ENCODE measurements around the gene PIMREG. TPM values are rescaled to one million over a fixed set of nuclear protein-coding genes. Genes with fewer than 3 reads are reported as not detected.

PIMREG gene
- total and polyA plus RNA-seq, 2 donors: 1.8 to 15.1 TPM

DNA sequence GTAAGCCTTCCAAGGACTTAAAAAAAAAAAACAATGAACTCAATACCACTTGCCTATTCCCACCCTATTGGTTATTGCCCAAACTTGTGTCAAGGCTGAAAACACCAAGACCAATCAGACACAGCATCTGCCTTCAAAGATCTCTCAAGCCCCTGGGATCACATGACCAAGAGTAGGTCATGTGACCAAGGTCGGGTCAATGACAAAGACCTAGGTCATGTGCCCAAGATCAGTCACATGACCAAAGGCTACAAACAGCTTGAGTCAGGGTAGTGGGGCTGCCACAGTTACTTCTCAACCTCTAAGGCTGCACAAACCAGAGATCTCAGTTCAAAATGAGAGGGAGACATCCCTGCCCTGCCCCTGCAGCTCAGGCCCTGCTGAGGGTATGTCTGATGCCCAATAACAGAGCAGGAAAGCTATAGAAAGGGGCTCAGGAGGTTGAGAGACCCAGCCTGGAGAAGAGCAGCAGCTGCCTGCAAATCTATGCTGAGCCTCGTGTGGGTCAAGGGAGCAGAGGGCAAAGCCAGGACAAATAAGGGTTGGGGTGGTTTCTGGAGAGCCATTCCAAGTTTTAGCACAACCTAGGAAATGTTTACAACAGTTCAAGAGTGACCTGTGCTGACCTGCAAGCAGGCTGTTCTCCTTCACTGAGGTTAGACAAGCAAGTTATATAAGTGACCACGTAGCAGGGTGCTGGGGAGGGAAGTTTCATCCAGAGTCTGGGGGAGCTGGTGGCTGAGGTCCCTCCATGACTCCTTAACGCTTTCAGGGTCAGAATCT lies 48.8 kb downstream of the PIMREG start:
- no peaks in the 10 kb centered on the region for H3K9me3 ChIP-seq (ENCODE audit: control insufficient read depth in 2 of 2, insufficient read depth in 1 of 2, low read length in 1 of 2)
- H3K4me3 ChIP-seq (ENCODE audit: low read length in 2 of 2): no peak overlapping the region
- H3K27ac ChIP-seq (ENCODE audit: low read depth in 1 of 2, low read length in 1 of 2): no peak overlapping the region
- H3K4me1 ChIP-seq (ENCODE audit: control insufficient read depth in 2 of 2, insufficient read depth in 2 of 2, low read length in 2 of 2): peaks cover 0 to 20% of the 10 kb centered on the region in 2 donors
- 89% methylated on average over 4 of the region's 4 CpGs for WGBS
- no peak for DNase-seq (ENCODE audit: low read depth in 6 of 9, low spot score in 9 of 9)
- peaks cover 0 to 20% of the 10 kb centered on the region in 2 donors for H3K27me3 ChIP-seq (ENCODE audit: control insufficient read depth in 2 of 2, insufficient read depth in 1 of 2, low read length in 1 of 2)
- no peaks in the 10 kb centered on the region for H3K36me3 ChIP-seq (ENCODE audit: control insufficient read depth in 2 of 2, insufficient read depth in 2 of 2, low read length in 1 of 2)

DNA sequence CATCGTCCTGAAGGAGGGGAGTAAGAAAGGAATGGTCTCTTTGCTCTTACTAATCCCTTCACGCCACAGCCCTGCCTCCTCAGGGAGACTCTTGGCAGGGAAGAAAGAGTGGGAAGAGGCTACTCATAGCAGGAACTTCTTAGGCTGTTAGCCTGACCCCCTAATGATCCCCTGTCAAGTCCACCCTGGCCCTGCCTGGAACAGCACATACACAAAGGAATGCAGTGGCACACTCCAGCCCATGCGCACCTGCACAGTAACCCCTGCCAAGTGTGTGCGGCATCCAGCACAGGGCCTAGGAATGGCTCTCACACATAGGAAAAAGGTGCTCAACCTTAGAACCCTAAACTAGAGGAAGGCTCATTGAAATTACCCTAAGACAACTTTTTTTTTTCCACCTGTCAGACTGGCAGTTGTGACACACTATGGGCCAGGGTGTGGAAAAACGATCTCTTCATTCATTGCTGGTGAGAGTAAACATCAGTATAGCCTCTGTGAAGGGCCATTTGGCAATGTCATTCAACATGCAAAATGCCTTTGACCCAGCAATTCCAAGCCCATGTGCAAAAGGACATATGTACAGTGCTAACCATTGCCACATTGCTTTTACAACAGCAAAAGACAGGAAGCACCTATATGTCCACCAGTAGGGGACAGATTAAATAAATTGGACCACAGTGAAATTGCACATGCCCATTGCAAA lies 50.1 kb downstream of the PIMREG start:
- no peaks in the 10 kb centered on the region for H3K36me3 ChIP-seq (ENCODE audit: control insufficient read depth in 2 of 2, insufficient read depth in 2 of 2, low read length in 1 of 2)
- H3K9me3 ChIP-seq (ENCODE audit: control insufficient read depth in 2 of 2, insufficient read depth in 1 of 2, low read length in 1 of 2): no peaks in the 10 kb centered on the region
- no peak for DNase-seq (ENCODE audit: low read depth in 6 of 9, low spot score in 9 of 9)
- no peak overlapping the region for H3K4me3 ChIP-seq (ENCODE audit: low read length in 2 of 2)
- peaks cover 0 to 20% of the 10 kb centered on the region in 2 donors for H3K4me1 ChIP-seq (ENCODE audit: control insufficient read depth in 2 of 2, insufficient read depth in 2 of 2, low read length in 2 of 2)
- H3K27ac ChIP-seq (ENCODE audit: low read depth in 1 of 2, low read length in 1 of 2): no peak overlapping the region
- 93% methylated on average over 5 of the region's 5 CpGs for WGBS
- peaks cover 0 to 20% of the 10 kb centered on the region in 2 donors for H3K27me3 ChIP-seq (ENCODE audit: control insufficient read depth in 2 of 2, insufficient read depth in 1 of 2, low read length in 1 of 2)

DNA sequence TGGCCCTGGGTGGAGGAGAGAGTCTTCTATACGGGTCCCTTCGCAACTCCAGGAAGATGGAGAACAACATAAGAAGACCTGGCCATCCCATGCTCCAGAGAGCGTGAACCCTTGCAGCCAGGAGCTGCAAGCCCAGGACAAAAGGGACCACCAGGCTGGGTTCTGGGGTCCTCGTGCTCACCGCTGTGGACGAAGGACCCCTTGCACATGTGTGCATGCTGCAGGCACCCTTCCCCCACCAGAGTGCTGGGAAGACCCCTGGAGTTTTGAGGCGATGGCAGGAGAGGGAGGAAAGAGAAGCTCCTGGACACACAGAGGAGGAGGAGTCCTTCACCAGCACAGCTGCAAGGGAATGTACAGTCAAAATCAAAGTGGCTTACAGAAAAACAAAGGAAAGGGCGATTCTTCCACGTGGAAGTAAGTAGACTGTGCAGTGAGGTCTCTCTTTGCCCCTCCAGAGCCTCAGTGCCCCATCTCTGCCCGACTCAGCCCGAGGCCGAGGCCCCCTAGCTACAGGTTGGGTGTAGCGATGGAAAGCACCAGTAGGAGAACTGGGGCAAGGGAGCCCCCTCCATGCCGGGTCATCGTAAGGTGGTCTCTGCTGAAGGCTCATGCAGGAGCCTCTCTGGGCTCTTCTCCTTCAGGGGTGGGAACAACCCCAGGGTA lies 51.3 kb downstream of the PIMREG start:
- Histone ChIP-seq H3K27ac (ENCODE audit: low read depth in 1 of 2, low read length in 1 of 2) (no peak overlapping the region), H3K27me3 (ENCODE audit: control insufficient read depth in 2 of 2, insufficient read depth in 1 of 2, low read length in 1 of 2) (peaks cover 0 to 20% of the 10 kb centered on the region in 2 donors), H3K36me3 (ENCODE audit: control insufficient read depth in 2 of 2, insufficient read depth in 2 of 2, low read length in 1 of 2) (no peaks in the 10 kb centered on the region), H3K4me3 (ENCODE audit: low read length in 2 of 2) (no peak overlapping the region), H3K4me1 (ENCODE audit: control insufficient read depth in 2 of 2, insufficient read depth in 2 of 2, low read length in 2 of 2) (peaks cover 0 to 20% of the 10 kb centered on the region in 2 donors), H3K9me3 (ENCODE audit: control insufficient read depth in 2 of 2, insufficient read depth in 1 of 2, low read length in 1 of 2) (no peaks in the 10 kb centered on the region)
- DNase-seq (ENCODE audit: low read depth in 6 of 9, low spot score in 9 of 9): peak in 1 of 9 donors; percentile 0
- WGBS: 59% methylated on average over 15 of the region's 15 CpGs

DNA sequence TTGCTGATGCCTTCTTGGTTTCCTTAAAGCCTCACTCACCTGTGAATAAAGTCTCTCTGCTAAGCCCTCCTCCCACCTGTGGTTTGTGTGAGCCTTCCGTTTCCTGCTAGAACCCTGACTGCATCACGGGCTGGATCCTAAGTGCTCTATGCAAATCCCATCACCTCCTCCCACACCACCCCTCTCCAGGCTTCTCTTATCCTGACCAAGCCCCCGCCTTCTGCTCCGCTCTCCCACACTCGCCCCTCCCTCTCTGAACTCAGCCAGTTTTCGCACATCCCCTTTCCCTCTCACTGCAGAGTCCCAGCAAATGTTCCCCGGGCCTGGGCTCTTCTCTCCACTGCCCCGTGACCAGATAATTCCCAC lies 51.8 kb downstream of the PIMREG start:
- peak in 5 of 9 donors; percentile 10 to 54 (median 28) for DNase-seq (ENCODE audit: low read depth in 6 of 9, low spot score in 9 of 9)
- no peaks in the 10 kb centered on the region for H3K36me3 ChIP-seq (ENCODE audit: control insufficient read depth in 2 of 2, insufficient read depth in 2 of 2, low read length in 1 of 2)
- peaks cover 0 to 20% of the 10 kb centered on the region in 2 donors for H3K4me1 ChIP-seq (ENCODE audit: control insufficient read depth in 2 of 2, insufficient read depth in 2 of 2, low read length in 2 of 2)
- H3K4me3 ChIP-seq (ENCODE audit: low read length in 2 of 2): no peak overlapping the region
- H3K9me3 ChIP-seq (ENCODE audit: control insufficient read depth in 2 of 2, insufficient read depth in 1 of 2, low read length in 1 of 2): no peaks in the 10 kb centered on the region
- H3K27ac ChIP-seq (ENCODE audit: low read depth in 1 of 2, low read length in 1 of 2): no peak overlapping the region
- 5% methylated on average over 8 of the region's 8 CpGs for WGBS
- peaks cover 0 to 20% of the 10 kb centered on the region in 2 donors for H3K27me3 ChIP-seq (ENCODE audit: control insufficient read depth in 2 of 2, insufficient read depth in 1 of 2, low read length in 1 of 2)

DNA sequence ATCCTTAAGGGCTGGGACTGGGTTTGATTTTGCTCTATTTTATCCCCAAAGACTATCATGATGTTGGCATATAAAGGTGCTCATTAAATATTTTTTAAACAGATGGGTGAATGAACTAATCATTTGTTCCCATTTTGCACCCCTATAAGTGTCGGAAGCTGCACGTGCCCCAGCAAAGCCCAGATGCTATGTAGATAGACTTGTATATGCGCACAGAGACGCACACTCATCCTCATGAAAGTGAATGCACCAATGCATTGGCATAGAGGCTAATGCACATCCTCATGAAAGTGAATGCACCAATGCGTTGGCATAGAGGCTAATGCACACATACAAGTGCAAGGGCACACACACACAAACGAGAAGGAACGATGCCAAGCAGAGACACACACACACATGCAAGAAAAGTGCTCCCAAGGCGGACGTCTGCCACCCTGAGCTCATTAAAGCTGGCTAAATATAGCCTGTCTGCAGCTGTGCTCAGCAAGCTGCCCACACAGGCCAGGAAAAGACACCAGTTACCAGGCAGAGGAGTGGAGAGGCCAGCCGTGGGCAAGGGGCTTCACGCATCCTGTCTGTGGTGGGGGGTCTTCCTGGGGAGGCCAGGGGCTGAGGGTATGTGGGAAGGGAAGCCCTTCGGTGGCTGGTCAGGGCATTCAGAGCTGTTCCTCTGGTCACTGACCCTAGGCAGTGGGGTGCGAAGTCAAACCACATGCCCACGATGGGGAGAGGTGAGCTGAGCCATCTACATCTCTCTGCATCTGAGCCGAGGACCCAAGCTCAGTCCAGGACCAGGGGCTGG lies 52.6 kb downstream of the PIMREG start:
- Histone ChIP-seq H3K27ac (ENCODE audit: low read depth in 1 of 2, low read length in 1 of 2) (no peak overlapping the region), H3K4me3 (ENCODE audit: low read length in 2 of 2) (no peak overlapping the region), H3K27me3 (ENCODE audit: control insufficient read depth in 2 of 2, insufficient read depth in 1 of 2, low read length in 1 of 2) (peaks cover 0 to 20% of the 10 kb centered on the region in 2 donors), H3K36me3 (ENCODE audit: control insufficient read depth in 2 of 2, insufficient read depth in 2 of 2, low read length in 1 of 2) (no peaks in the 10 kb centered on the region), H3K9me3 (ENCODE audit: control insufficient read depth in 2 of 2, insufficient read depth in 1 of 2, low read length in 1 of 2) (no peaks in the 10 kb centered on the region), H3K4me1 (ENCODE audit: control insufficient read depth in 2 of 2, insufficient read depth in 2 of 2, low read length in 2 of 2) (peaks cover 0 to 20% of the 10 kb centered on the region in 2 donors)
- 24% methylated on average over 15 of the region's 15 CpGs for WGBS
- no peak for DNase-seq (ENCODE audit: low read depth in 6 of 9, low spot score in 9 of 9)

DNA sequence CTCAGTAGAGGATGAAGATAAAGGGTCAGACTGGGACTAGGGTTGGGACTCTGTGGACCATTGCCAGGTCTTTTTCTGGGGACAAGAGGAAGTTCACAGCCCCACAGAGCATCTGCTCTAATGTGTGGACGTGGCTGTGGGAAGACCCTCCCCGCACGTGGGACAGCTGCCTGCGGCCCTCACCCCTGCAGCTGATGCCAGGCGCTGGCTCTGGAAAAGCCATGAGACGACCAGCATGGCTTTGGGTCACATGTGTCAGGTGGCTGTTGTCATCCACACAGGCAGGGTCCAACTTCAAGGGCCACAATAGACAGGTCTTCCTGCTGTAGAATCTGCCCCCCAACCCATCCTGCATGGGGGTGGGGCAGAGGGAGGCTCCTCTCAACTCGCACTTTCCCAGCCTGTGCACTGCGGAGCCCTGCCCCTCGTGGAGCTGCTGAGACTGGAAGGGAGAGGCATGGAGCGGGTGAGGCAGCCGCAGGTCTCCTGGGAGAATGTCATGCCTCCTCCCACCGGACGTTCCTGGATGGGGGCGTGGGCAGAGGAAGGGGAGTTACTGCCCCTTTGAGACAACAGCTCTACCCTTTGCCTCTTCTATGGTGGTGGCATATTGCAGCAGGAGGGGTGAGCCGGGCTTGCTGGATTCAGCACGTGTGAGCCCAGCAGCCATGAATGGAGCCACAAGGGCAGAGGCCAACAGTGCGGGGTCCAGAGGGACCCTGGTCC lies 53.4 kb downstream of the PIMREG start:
- Histone ChIP-seq H3K4me1 (ENCODE audit: control insufficient read depth in 2 of 2, insufficient read depth in 2 of 2, low read length in 2 of 2) (peaks cover 0 to 20% of the 10 kb centered on the region in 2 donors), H3K9me3 (ENCODE audit: control insufficient read depth in 2 of 2, insufficient read depth in 1 of 2, low read length in 1 of 2) (no peaks in the 10 kb centered on the region), H3K27me3 (ENCODE audit: control insufficient read depth in 2 of 2, insufficient read depth in 1 of 2, low read length in 1 of 2) (peaks cover 0 to 20% of the 10 kb centered on the region in 2 donors), H3K27ac (ENCODE audit: low read depth in 1 of 2, low read length in 1 of 2) (no peak overlapping the region), H3K36me3 (ENCODE audit: control insufficient read depth in 2 of 2, insufficient read depth in 2 of 2, low read length in 1 of 2) (no peaks in the 10 kb centered on the region), H3K4me3 (ENCODE audit: low read length in 2 of 2) (no peak overlapping the region)
- DNase-seq (ENCODE audit: low read depth in 6 of 9, low spot score in 9 of 9): no peak
- 59% methylated on average over 17 of the region's 17 CpGs for WGBS

DNA sequence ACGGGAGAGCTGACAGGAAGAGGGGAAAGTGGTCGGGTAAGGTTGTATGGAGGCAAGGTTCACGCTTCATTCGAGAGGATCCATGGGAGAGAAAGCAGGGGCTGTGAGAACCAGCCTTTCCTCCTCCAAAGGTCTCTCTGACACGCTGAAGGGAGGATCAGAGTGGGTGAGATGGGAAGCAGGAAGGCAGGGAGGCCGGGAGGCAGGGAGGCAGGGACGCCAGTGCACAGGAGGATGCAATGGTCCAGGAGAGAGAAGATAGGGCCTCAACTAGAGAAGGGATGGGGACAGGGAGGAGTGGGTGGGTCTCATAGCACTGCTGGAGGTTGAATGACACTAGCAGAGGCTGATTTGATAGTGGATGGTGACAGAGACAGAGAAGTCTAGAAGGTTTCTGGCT lies 54.1 kb downstream of the PIMREG start:
- 84% methylated on average over 7 of the region's 7 CpGs for WGBS
- Histone ChIP-seq H3K4me1 (ENCODE audit: control insufficient read depth in 2 of 2, insufficient read depth in 2 of 2, low read length in 2 of 2) (peaks cover 0 to 20% of the 10 kb centered on the region in 2 donors), H3K4me3 (ENCODE audit: low read length in 2 of 2) (no peak overlapping the region), H3K36me3 (ENCODE audit: control insufficient read depth in 2 of 2, insufficient read depth in 2 of 2, low read length in 1 of 2) (no peaks in the 10 kb centered on the region), H3K27me3 (ENCODE audit: control insufficient read depth in 2 of 2, insufficient read depth in 1 of 2, low read length in 1 of 2) (peaks cover 0 to 20% of the 10 kb centered on the region in 2 donors), H3K27ac (ENCODE audit: low read depth in 1 of 2, low read length in 1 of 2) (no peak overlapping the region), H3K9me3 (ENCODE audit: control insufficient read depth in 2 of 2, insufficient read depth in 1 of 2, low read length in 1 of 2) (no peaks in the 10 kb centered on the region)
- no peak for DNase-seq (ENCODE audit: low read depth in 6 of 9, low spot score in 9 of 9)

DNA sequence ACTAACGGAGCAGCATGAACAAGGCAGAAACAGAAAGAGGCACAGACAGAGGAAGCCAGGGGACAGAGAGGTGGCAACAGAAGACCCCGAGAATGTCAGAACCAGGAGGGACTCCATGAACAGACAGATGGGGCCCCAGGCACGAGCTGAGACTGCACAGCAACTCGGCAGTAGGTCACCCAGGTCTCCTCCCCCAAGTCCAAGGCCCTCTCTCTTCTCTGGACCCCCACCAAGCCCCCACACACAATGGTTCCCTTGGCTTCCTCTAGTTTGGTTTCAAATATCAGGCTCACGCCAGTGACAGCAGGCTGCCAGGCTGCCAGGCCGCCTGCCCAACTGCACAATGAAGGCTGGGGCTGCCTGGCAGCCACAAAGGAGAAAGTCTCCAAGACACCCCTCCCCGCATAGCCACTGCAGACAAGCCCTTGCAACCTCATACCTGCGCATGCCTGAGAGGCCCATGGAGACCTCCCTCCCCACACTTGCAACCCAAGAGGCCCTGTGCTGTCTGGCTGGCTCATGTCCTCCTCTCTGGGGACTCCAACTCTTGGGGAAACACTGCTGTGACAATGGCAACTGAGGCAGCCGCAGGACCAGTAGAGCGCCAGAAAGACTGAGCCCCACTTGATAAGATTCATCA lies 54.8 kb downstream of the PIMREG start:
- no peak overlapping the region for H3K4me3 ChIP-seq (ENCODE audit: low read length in 2 of 2)
- no peak for DNase-seq (ENCODE audit: low read depth in 6 of 9, low spot score in 9 of 9)
- 96% methylated on average over 10 of the region's 10 CpGs for WGBS
- H3K36me3 ChIP-seq (ENCODE audit: control insufficient read depth in 2 of 2, insufficient read depth in 2 of 2, low read length in 1 of 2): no peaks in the 10 kb centered on the region
- no peak overlapping the region for H3K27ac ChIP-seq (ENCODE audit: low read depth in 1 of 2, low read length in 1 of 2)
- peaks cover 0 to 20% of the 10 kb centered on the region in 2 donors for H3K27me3 ChIP-seq (ENCODE audit: control insufficient read depth in 2 of 2, insufficient read depth in 1 of 2, low read length in 1 of 2)
- peaks cover 0 to 20% of the 10 kb centered on the region in 2 donors for H3K4me1 ChIP-seq (ENCODE audit: control insufficient read depth in 2 of 2, insufficient read depth in 2 of 2, low read length in 2 of 2)
- no peaks in the 10 kb centered on the region for H3K9me3 ChIP-seq (ENCODE audit: control insufficient read depth in 2 of 2, insufficient read depth in 1 of 2, low read length in 1 of 2)

All from thymus (tissue), 11 donors.